ENCODE data around the gene SF3B2. TPM values are rescaled to one million over a fixed set of nuclear protein-coding genes. Genes with fewer than 3 reads are reported as not detected.
A peak's percentile ranks its signal among the peaks of the same experiment; 100 is the strongest.

Gene SF3B2
- total RNA-seq, 1 donor = 130 TPM

DNA sequence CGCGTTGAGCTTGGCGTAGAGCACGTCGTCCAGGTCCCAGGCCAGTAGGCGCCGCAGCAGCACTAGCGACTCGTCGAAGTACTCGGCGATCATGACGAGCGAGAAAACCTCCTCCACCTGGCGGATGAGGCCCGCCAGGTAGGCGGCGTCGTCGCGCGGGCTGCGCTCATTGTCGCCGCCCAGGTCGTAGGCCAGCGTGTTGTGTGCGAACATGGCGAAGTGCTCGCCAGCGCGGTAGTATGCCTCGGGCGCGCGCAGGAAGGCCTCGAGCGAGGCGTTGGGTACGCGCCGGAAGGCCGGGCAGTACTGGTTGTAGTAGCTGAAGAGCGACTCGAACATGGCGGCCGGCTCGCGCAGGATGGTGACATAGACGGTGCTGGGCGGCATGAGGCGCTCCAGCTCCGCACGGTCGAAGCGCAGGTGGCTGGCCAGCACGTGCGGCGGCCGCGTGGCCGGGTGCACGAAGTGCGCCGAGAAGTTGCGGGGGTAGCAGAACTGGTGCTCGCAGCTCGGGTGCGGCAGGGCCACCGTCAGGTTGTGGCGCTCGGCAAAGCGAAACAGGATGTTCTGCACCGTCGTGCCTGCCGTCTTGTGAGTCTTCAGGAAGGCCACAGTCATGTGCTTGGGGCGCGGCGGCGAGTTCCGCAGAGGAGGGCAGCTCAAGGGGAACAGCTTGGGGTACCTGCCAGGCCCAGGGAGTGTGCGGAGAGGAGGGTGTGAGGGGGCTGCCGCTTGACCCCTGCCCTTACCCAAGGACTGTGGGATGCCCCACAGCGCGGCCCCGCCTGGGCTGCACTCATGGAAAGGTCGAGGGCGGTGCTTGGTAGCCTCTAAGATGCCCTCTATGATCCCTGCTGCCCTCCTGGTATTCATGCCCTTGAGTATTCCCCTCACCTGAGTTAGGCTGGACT lies 8.9 kb upstream of the SF3B2 start:
- H3K4me3 ChIP-seq (ENCODE audit: low read depth, low read length) = no peak overlapping the region
- TF ChIP-seq, protein P1, sequence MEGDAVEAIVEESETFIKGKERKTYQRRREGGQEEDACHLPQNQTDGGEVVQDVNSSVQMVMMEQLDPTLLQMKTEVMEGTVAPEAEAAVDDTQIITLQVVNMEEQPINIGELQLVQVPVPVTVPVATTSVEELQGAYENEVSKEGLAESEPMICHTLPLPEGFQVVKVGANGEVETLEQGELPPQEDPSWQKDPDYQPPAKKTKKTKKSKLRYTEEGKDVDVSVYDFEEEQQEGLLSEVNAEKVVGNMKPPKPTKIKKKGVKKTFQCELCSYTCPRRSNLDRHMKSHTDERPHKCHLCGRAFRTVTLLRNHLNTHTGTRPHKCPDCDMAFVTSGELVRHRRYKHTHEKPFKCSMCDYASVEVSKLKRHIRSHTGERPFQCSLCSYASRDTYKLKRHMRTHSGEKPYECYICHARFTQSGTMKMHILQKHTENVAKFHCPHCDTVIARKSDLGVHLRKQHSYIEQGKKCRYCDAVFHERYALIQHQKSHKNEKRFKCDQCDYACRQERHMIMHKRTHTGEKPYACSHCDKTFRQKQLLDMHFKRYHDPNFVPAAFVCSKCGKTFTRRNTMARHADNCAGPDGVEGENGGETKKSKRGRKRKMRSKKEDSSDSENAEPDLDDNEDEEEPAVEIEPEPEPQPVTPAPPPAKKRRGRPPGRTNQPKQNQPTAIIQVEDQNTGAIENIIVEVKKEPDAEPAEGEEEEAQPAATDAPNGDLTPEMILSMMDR (IDR thresholded peaks at IDR 0.05; ENCODE audit: insufficient read depth, low read depth, low read length) = no peak
- DNase-seq (ENCODE audit: low read depth) = no peak

DNA sequence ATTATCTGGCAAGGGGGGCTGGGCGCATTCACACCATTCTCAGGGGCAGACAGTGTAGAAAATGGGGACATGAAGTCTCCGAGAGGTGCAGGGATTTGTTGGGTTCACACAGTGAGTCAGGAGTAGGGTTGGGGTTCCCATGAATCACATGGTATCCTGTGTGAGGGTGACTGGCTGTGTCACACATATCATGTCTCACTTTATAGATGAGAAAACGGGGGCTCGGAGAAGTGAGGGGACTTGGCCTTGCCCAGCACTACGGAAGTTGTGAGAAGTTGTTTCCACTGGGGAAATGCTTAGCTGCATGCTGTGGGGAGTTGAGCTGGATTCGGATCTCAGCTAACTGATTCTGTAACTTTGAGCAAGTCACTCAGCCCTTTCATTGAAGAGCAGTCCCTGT lies 7.4 kb upstream of the SF3B2 start:
- no peak for DNase-seq (ENCODE audit: low read depth)
- H3K4me3 ChIP-seq (ENCODE audit: low read depth, low read length) = no peak overlapping the region
- TF ChIP-seq, protein P1 (IDR thresholded peaks at IDR 0.05; ENCODE audit: insufficient read depth, low read depth, low read length) = no peak

DNA sequence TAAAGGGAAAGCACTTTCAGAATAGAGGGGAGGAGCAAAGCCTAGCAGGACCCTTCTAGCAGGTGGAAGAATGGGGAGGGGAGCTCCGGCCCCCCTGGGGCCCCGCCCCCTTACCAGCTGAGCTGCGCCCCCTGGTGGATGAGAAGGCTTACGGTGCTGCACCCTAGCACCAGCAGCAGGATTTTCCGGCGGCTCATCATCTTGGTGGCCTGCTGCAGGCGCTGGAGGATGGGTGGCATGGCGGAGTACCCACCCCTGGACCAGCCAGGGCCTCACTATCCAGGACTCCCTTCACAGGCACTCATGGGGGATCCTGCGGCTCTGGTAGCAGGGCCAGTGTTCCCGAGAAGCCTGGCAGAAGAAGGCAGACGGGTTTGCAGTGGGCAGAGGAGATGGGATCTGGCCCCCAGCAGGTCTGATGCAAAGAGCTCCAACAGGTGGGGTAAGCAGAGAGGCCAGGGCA lies 7.0 kb upstream of the SF3B2 start:
- TF ChIP-seq, protein P1 (IDR thresholded peaks at IDR 0.05; ENCODE audit: insufficient read depth, low read depth, low read length) = peak; percentile 96
- peak; percentile 80 for DNase-seq (ENCODE audit: low read depth)
- H3K4me3 ChIP-seq (ENCODE audit: low read depth, low read length) = no peak overlapping the region

DNA sequence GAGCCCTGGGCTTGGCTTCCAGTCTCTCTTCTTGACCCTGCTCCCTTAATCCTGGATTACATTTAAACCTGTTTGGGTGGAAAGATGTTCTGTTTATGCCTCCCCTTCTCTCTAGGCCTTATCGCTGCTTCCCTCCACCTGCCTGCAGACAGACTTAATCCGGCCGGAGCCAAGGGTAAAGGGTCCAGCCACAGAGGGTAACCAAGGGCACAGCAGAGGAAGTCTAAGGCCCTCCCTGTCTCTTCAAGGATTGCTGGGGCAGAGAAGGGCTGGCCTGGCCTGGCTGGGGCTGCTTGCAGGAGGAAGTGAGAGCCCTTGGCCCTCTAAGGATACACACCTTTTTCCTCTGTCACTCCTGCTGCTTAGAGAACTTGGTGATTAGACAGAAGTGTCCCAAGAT lies 5.3 kb upstream of the SF3B2 start:
- TF ChIP-seq, protein P1 (IDR thresholded peaks at IDR 0.05; ENCODE audit: insufficient read depth, low read depth, low read length) = no peak
- H3K4me3 ChIP-seq (ENCODE audit: low read depth, low read length) = no peak overlapping the region
- DNase-seq (ENCODE audit: low read depth) = no peak

DNA sequence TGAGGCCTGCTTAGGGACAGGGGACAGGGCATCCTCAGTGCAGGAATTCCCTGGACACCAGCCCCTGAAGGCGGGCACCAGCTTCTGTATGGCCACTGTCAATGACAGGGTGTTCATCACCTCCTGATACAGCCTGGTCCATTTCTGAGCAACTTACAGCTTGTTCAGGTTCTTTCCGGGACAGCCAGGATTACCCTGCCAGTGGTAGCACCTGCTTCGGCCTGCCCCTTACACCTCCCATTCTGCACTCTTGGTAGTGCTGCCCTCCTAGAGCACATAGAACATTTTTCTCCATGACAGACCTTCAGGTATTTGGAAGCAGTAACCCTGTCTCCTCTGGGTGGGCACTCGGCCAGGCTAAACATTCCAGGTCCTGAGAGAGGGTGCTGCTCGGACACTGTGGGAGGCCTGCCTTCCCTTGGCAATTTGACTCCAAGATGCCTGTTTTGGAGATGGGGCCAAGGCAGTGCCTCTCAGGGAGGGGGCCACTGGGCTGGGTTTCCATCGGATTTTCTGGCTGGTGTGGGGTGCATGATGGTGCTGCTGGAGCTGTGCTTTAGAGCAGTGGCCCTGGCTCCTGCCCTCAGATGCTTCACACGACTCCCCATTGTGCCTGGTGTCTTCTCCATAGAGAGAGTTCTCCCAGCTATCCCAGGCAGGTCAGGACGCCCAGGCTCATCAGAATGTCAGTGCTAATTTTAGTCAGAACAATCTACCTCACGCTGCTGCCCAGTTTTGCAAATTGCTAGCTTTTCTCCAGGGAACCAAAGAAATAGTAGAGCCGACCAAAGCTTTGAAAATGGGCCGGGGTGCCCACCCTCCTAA lies 4.4 kb upstream of the SF3B2 start:
- DNase-seq (ENCODE audit: low read depth) = no peak
- TF ChIP-seq, protein P1 (IDR thresholded peaks at IDR 0.05; ENCODE audit: insufficient read depth, low read depth, low read length) = no peak
- no peak overlapping the region for H3K4me3 ChIP-seq (ENCODE audit: low read depth, low read length)

DNA sequence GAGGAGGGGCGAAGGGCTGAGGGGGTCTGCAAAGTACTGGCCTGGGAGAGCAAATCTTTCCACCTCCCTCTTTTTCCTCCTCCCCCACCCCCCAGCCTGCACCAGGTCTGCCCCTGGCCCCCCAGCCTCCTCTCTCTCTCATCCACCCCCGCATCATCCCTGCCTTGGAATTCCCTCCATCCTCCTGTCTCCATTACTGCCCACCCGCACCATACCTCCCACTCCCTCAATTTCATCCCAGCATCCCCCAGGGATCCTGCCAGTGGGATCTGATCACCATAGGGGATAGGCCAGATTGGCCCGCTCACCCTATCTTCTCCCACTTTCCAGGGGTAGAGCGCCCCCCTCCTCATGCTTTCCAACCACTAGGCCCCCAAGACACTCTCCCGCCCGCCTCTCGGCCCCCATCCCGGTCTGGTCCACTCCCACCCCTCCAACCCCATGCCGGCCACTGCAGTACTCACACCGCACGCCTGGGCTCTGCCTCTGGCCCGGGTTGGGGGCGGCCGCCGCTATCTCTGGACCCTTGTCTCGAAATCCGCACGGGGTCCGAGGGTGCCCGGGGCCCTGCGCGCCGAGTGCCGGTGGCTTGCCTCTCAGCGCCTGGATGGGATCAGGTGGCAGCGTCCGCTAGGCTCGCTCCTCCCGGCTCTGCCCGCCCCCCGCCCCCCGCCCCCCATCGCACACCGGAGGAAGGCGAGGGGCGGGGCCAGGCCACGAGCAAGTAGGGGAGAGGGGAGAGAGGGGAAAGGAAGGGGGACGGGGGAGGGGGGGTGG lies 3.4 kb upstream of the SF3B2 start, which contains the start of gene GAL3ST3:
TSS of gene GAL3ST3 (minus strand) at position 615 of the 777 bp plus-strand sequence. CDS start 3,746 bp downstream, outside the sequence.
- H3K4me3 ChIP-seq (ENCODE audit: low read depth, low read length) = no peak within 1 kb of the TSS
- no peak for DNase-seq (ENCODE audit: low read depth)
- TF ChIP-seq, protein P1 (IDR thresholded peaks at IDR 0.05; ENCODE audit: insufficient read depth, low read depth, low read length) = no peak
